GM21786 (cell line): Measurements from ENCODE around the gene FKBP8.
"Not testable (repeated sequence)": the region's sequence is repeated elsewhere in the genome, so short reads cannot be mapped to it uniquely, and the experiment has no call there.

Experiments
- ATAC-seq: cut with Tn5 transposase; IDR thresholded peaks from one replicate; pipeline ENCODE4 v1.9.1; 2021; ENCODE audit not compliant: unreplicated experiment

The FKBP8 gene

GRCh38 chr19:18542941-18543813 is at the start of gene FKBP8:
FKBP8 (minus strand) TSS chr19:18543573; CDS start chr19:18541970, 1,603 bp downstream.
- ATAC-seq, result peak; percentile 78

GRCh38 chr19:18592732-18593131 is 49.4 kb upstream of the FKBP8 start:
- ATAC-seq, result not testable (repeated sequence)

GRCh38 chr19:18591735-18592385 is 48.5 kb upstream of the FKBP8 start:
- no peak for ATAC-seq

GRCh38 chr19:18590273-18591272 is 47.2 kb upstream of the FKBP8 start:
- no peak for ATAC-seq

- peak; percentile 12 for ATAC-seq
Observed at GRCh38 chr19:18589380-18590272, 46.3 kb upstream of the FKBP8 start.

- ATAC-seq, result peak; percentile 73
Observed at GRCh38 chr19:18588611-18589379, 45.4 kb upstream of the FKBP8 start, which contains the start of gene REX1BD. REX1BD (plus strand) TSS chr19:18588798; CDS start chr19:18588802, 4 bp downstream.

- no peak for ATAC-seq
Observed at GRCh38 chr19:18587962-18588610, 44.7 kb upstream of the FKBP8 start.

GRCh38 chr19:18587561-18587960 is 44.2 kb upstream of the FKBP8 start:
- no peak for ATAC-seq

GRCh38 chr19:18586306-18586705 is 42.9 kb upstream of the FKBP8 start:
- ATAC-seq, result no peak

- no peak for ATAC-seq
Observed at GRCh38 chr19:18580311-18580710, 36.9 kb upstream of the FKBP8 start.

GRCh38 chr19:18577365-18577914 is 34.1 kb upstream of the FKBP8 start:
- ATAC-seq, result no peak

- no peak for ATAC-seq
Observed at GRCh38 chr19:18576383-18576782, 33.0 kb upstream of the FKBP8 start.

- no peak for ATAC-seq
Observed at GRCh38 chr19:18574691-18575291, 31.4 kb upstream of the FKBP8 start.

GRCh38 chr19:18571564-18572344 is 28.4 kb upstream of the FKBP8 start, which contains the start of gene UBA52:
UBA52 (plus strand) TSS chr19:18571857; CDS start chr19:18573301, 1,444 bp downstream.
- peak; percentile 87 for ATAC-seq

GRCh38 chr19:18568367-18568766 is 25.0 kb upstream of the FKBP8 start:
- ATAC-seq, result no peak

GRCh38 chr19:18566953-18567352 is 23.6 kb upstream of the FKBP8 start:
- ATAC-seq, result no peak

GRCh38 chr19:18562086-18562485 is 18.7 kb upstream of the FKBP8 start:
- no peak for ATAC-seq
